Measurements from ENCODE around the gene KRTAP10-1. TPM values are rescaled to one million over a fixed set of nuclear protein-coding genes. Genes with fewer than 3 reads are reported as not detected.

Gene KRTAP10-1
- total RNA-seq, 2 donors from 2014 or later, result not detected

GRCh38 chr21:44572959-44573583 lies 33.1 kb upstream of the KRTAP10-1 start:
- no peak overlapping the region for H3K27ac Mint-ChIP-seq
- no peak overlapping the region for H3K4me3 ChIP-seq (ENCODE audit: low read length)
- WGBS, 2 experiments (ENCODE audit: insufficient coverage in 1 of 2, insufficient read length in 1 of 2), result 93 to 98% methylated on average over 11 to 15 of the region's 15 CpGs
- no peak overlapping the region for H3K27ac ChIP-seq (ENCODE audit: low read depth, low read length)
- TF ChIP-seq, protein P1, sequence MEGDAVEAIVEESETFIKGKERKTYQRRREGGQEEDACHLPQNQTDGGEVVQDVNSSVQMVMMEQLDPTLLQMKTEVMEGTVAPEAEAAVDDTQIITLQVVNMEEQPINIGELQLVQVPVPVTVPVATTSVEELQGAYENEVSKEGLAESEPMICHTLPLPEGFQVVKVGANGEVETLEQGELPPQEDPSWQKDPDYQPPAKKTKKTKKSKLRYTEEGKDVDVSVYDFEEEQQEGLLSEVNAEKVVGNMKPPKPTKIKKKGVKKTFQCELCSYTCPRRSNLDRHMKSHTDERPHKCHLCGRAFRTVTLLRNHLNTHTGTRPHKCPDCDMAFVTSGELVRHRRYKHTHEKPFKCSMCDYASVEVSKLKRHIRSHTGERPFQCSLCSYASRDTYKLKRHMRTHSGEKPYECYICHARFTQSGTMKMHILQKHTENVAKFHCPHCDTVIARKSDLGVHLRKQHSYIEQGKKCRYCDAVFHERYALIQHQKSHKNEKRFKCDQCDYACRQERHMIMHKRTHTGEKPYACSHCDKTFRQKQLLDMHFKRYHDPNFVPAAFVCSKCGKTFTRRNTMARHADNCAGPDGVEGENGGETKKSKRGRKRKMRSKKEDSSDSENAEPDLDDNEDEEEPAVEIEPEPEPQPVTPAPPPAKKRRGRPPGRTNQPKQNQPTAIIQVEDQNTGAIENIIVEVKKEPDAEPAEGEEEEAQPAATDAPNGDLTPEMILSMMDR (conservative IDR thresholded peaks at IDR 0.05), result no peak
- H3K36me3 ChIP-seq (ENCODE audit: control insufficient read depth, insufficient read depth, low read length), result no peaks in the 10 kb centered on the region
- peaks cover 2% of the 10 kb centered on the region for H3K27me3 Mint-ChIP-seq (ENCODE audit: insufficient read depth)
- no peaks in the 10 kb centered on the region for H3K27me3 ChIP-seq (ENCODE audit: control insufficient read depth, insufficient read depth, low read length, poor library complexity, severe bottlenecking)
- H3K4me1 Mint-ChIP-seq, result peaks cover 2% of the 10 kb centered on the region
- no peak overlapping the region for H3K9ac ChIP-seq (ENCODE audit: extremely low read depth, low read length, poor library complexity, severe bottlenecking)
- peaks cover 3% of the 10 kb centered on the region for H3K36me3 Mint-ChIP-seq (ENCODE audit: low read depth)
- H3K9me3 Mint-ChIP-seq, result peaks cover 42% of the 10 kb centered on the region
- DNase-seq, result no peak
- H3K4me3 Mint-ChIP-seq, result no peak overlapping the region
- H3K9me3 ChIP-seq (ENCODE audit: control insufficient read depth, low read length), result peaks cover 25% of the 10 kb centered on the region
- H3K4me1 ChIP-seq (ENCODE audit: control insufficient read depth, insufficient read depth, low read length), result no peaks in the 10 kb centered on the region

GRCh38 chr21:44571844-44572782 lies 32.1 kb upstream of the KRTAP10-1 start:
- WGBS, 2 experiments (ENCODE audit: insufficient coverage in 1 of 2, insufficient read length in 1 of 2), result 93% methylated on average over 32 to 40 of the region's 40 CpGs
- H3K27ac Mint-ChIP-seq, result no peak overlapping the region
- Histone ChIP-seq H3K27ac (ENCODE audit: low read depth, low read length) (no peak overlapping the region), H3K9ac (ENCODE audit: extremely low read depth, low read length, poor library complexity, severe bottlenecking) (no peak overlapping the region), H3K27me3 (ENCODE audit: control insufficient read depth, insufficient read depth, low read length, poor library complexity, severe bottlenecking) (no peaks in the 10 kb centered on the region), H3K4me3 (ENCODE audit: low read length) (no peak overlapping the region), H3K36me3 (ENCODE audit: control insufficient read depth, insufficient read depth, low read length) (no peaks in the 10 kb centered on the region), H3K9me3 (ENCODE audit: control insufficient read depth, low read length) (peaks cover 20% of the 10 kb centered on the region), H3K4me1 (ENCODE audit: control insufficient read depth, insufficient read depth, low read length) (no peaks in the 10 kb centered on the region)
- peaks cover 32% of the 10 kb centered on the region for H3K9me3 Mint-ChIP-seq
- no peaks in the 10 kb centered on the region for H3K27me3 Mint-ChIP-seq (ENCODE audit: insufficient read depth)
- TF ChIP-seq, protein P1 (conservative IDR thresholded peaks at IDR 0.05), result no peak
- peaks cover 2% of the 10 kb centered on the region for H3K4me1 Mint-ChIP-seq
- no peak for DNase-seq
- H3K4me3 Mint-ChIP-seq, result no peak overlapping the region
- no peaks in the 10 kb centered on the region for H3K36me3 Mint-ChIP-seq (ENCODE audit: low read depth)

DNA sequence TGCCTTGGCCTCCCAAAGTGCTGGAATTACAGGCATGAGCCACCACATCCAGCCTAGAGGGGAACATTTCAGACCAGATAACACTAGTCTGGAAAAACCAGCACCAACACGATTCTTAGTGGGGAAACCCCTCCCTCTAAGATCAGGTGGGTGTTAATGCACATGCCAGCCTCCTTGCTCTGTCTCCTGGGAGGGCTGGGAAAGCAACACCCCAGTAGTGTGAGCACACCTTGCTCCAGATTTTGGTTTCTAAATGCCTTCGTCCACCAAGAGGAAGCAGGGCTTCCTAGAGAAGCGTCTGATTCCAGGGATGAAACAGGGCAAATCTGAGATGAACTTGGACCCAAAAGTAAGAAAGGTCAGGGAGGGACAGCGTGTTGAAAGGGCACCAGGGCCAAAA lies 31.3 kb upstream of the KRTAP10-1 start:
- H3K9me3 Mint-ChIP-seq, result peaks cover 26% of the 10 kb centered on the region
- WGBS, 2 experiments (ENCODE audit: insufficient coverage in 1 of 2, insufficient read length in 1 of 2), result 69 to 96% methylated on average over 2 to 4 of the region's 4 CpGs
- Histone ChIP-seq H3K9ac (ENCODE audit: extremely low read depth, low read length, poor library complexity, severe bottlenecking) (no peak overlapping the region), H3K4me3 (ENCODE audit: low read length) (no peak overlapping the region), H3K36me3 (ENCODE audit: control insufficient read depth, insufficient read depth, low read length) (no peaks in the 10 kb centered on the region), H3K27ac (ENCODE audit: low read depth, low read length) (no peak overlapping the region), H3K9me3 (ENCODE audit: control insufficient read depth, low read length) (peaks cover 14% of the 10 kb centered on the region), H3K27me3 (ENCODE audit: control insufficient read depth, insufficient read depth, low read length, poor library complexity, severe bottlenecking) (no peaks in the 10 kb centered on the region), H3K4me1 (ENCODE audit: control insufficient read depth, insufficient read depth, low read length) (no peaks in the 10 kb centered on the region)
- no peak overlapping the region for H3K4me3 Mint-ChIP-seq
- TF ChIP-seq, protein P1 (conservative IDR thresholded peaks at IDR 0.05), result no peak
- no peaks in the 10 kb centered on the region for H3K27me3 Mint-ChIP-seq (ENCODE audit: insufficient read depth)
- H3K36me3 Mint-ChIP-seq (ENCODE audit: low read depth), result no peaks in the 10 kb centered on the region
- DNase-seq, result no peak
- no peak overlapping the region for H3K27ac Mint-ChIP-seq
- H3K4me1 Mint-ChIP-seq, result peaks cover 2% of the 10 kb centered on the region

Data from endodermal cell (in vitro differentiated cells).